Mesodermal cell (in vitro differentiated cells): Measurements from ENCODE around the gene HTR2A.
"Not testable (repeated sequence)": the region's sequence is repeated elsewhere in the genome, so short reads cannot be mapped to it uniquely, and the experiment has no call there.

Experiments
- H3K27ac ChIP-seq: 2 replicates; pipeline ENCODE4 v1.7.0; 2013; ENCODE audit warnings: mild to moderate bottlenecking, low read depth, low read length, moderate library complexity; ENCODE audit not compliant: severe bottlenecking
- H3K36me3 ChIP-seq: 2 replicates; pipeline ENCODE4 v1.7.1; 2013; ENCODE audit warnings: mild to moderate bottlenecking, low read length, moderate library complexity; ENCODE audit not compliant: control insufficient read depth, insufficient read depth
- H3K4me1 ChIP-seq: one replicate; pipeline ENCODE4 v1.7.1; 2013; ENCODE audit warnings: mild to moderate bottlenecking, low read length; ENCODE audit not compliant: insufficient read depth, control insufficient read depth, poor library complexity, severe bottlenecking
- H3K4me3 ChIP-seq: 2 replicates; pipeline ENCODE4 v1.7.0; 2013; ENCODE audit warnings: low read length, control low read depth, mild to moderate bottlenecking; ENCODE audit not compliant: insufficient read depth, poor library complexity, severe bottlenecking; ENCODE audit errors: extremely low read depth
- H3K9me3 ChIP-seq: 2 replicates; pipeline ENCODE4 v1.7.1; 2013; ENCODE audit warnings: mild to moderate bottlenecking, low read length, moderate library complexity; ENCODE audit not compliant: control insufficient read depth
- WGBS, 2 experiments: methylation state at CpG; one replicate each; pipeline ENCODE4 v1.1.5; 2013; ENCODE audit warnings: missing lambda C conversion rate in 2 of 2; ENCODE audit not compliant: insufficient coverage in 2 of 2; 5-methylcytosine and 5-hydroxymethylcytosine counted together

The HTR2A gene

DNA sequence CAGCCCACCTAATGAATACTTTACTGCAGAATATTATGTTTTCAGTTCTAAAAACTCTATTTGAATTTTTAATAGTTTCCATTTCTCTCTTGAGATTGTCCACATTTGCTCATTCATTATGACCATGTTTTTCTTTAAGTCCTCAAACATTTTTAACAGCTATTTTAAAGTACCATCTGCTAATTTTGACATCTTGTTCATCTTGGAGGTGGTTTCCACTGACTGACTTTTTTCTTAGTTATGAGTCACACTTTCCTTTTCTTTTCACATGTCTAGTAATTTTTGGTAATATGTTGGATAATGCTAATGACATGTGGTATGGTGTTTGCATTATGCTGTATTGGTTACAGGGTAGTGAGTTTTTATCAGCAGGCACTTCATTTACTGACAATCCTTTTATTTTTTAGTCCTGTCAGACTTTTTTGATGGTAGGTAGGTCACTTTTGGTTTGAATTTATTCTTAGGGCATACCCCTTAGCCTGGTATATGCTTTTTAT is 84.5 kb downstream of the HTR2A start:
- no peak overlapping the region for H3K27ac ChIP-seq
- H3K4me1 ChIP-seq: no peaks in the 10 kb centered on the region
- H3K4me3 ChIP-seq: no peak overlapping the region
- H3K9me3 ChIP-seq: peaks cover 5% of the 10 kb centered on the region
- H3K36me3 ChIP-seq: no peaks in the 10 kb centered on the region

DNA sequence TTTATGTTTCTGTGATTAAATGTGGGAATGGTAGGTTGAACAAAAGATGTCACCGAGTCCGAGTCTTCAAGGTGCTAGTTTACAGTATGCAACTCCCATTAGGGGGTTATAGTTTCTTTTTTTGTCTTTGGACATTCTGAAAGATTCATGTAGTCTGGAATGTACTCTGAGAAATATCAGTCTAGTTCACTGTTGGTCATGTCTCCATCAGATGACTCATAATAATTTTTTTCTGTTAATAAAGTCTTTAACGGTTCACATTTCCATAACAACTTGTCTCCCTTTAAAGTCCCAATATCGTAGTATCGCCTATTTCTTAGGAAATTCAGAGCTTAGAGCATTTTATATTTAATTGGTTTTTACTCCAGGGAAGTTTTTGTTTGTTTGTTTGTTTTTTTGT is 86.4 kb downstream of the HTR2A start:
- Histone ChIP-seq H3K36me3 (no peaks in the 10 kb centered on the region), H3K4me1 (no peaks in the 10 kb centered on the region), H3K27ac (no peak overlapping the region), H3K4me3 (no peak overlapping the region), H3K9me3 (peaks cover 5% of the 10 kb centered on the region)
- 100% methylated on average over 2 of the region's 5 CpGs; no CpG with 5 or more reads in 1 of the 2 experiments for WGBS, 2 experiments

GRCh38 chr13:46804921-46805320 is 91.9 kb downstream of the HTR2A start:
- not testable (repeated sequence) for H3K27ac ChIP-seq, H3K9me3 ChIP-seq, H3K4me3 ChIP-seq, H3K4me1 ChIP-seq, H3K36me3 ChIP-seq
- WGBS, 2 experiments: no CpG with 5 or more reads among the region's 1 CpG

DNA sequence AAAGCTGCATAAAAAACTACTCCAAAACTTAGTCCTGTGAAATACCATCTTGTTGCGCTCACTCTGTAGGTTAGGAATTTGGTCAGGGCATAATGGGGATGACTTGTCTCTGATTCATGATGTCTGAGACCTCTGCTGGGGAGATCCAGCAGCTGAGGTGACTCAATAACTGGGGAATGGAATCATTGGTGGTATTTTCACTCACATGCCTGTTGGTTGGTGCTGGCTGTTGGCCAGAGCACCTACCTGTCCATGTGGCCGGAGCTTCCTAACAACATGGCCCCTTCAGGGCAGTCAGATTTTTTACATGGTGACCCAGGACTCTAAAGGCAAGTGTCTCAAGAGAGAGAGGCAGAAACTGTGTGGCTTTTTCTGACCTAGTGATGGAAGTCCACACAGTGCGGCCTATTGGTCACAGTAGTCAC is 92.5 kb downstream of the HTR2A start:
- Histone ChIP-seq H3K9me3 (no peaks in the 10 kb centered on the region), H3K4me1 (peaks cover 8% of the 10 kb centered on the region), H3K27ac (no peak overlapping the region), H3K4me3 (no peak overlapping the region), H3K36me3 (no peaks in the 10 kb centered on the region)
- WGBS, 2 experiments: 100% methylated on average over 1 of the region's 3 CpGs; no CpG with 5 or more reads in 1 of the 2 experiments

DNA sequence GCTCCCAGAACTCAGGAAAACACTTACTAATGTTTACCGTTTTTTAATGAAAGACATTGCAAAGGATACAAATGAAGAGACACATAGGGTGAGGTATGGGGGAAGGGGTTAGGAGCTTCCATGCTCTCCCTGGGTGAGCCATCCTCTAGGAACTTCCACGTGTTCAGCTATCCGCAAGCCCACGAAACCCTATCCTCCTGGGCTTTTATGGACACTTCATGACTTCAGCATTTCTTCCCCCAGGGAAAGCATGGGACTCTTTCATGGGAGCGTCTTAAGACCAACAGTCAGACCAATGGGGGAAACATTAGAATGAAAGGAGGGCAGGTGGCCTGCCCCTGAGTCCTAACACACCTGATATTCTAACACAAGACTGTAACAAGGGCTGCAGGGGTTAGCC is 93.3 kb downstream of the HTR2A start:
- H3K27ac ChIP-seq: no peak overlapping the region
- WGBS, 2 experiments: 92 to 100% methylated on average over 4 of the region's 5 CpGs
- peaks cover 8% of the 10 kb centered on the region for H3K4me1 ChIP-seq
- no peaks in the 10 kb centered on the region for H3K36me3 ChIP-seq
- no peak overlapping the region for H3K4me3 ChIP-seq
- H3K9me3 ChIP-seq: no peaks in the 10 kb centered on the region

- no peaks in the 10 kb centered on the region for H3K36me3 ChIP-seq
- no peaks in the 10 kb centered on the region for H3K9me3 ChIP-seq
- H3K4me1 ChIP-seq: peaks cover 8% of the 10 kb centered on the region
- WGBS, 2 experiments: 100% methylated on average over 1 of the region's 1 CpG; no CpG with 5 or more reads in 1 of the 2 experiments
- H3K4me3 ChIP-seq: no peak overlapping the region
- no peak overlapping the region for H3K27ac ChIP-seq
Measured at GRCh38 chr13:46801858-46802257, 95.0 kb downstream of the HTR2A start.

GRCh38 chr13:46799139-46799538 is 97.7 kb downstream of the HTR2A start:
- Histone ChIP-seq H3K4me1 (peaks cover 10% of the 10 kb centered on the region), H3K27ac (no peak overlapping the region), H3K36me3 (peaks cover 6% of the 10 kb centered on the region), H3K9me3 (no peaks in the 10 kb centered on the region), H3K4me3 (no peak overlapping the region)
- 83 to 100% methylated on average over 2 of the region's 4 CpGs for WGBS, 2 experiments

- no peak overlapping the region for H3K27ac ChIP-seq
- 79 to 88% methylated on average over 9 of the region's 9 CpGs for WGBS, 2 experiments
- peaks cover 4% of the 10 kb centered on the region for H3K4me1 ChIP-seq
- H3K9me3 ChIP-seq: no peaks in the 10 kb centered on the region
- peaks cover 13% of the 10 kb centered on the region for H3K36me3 ChIP-seq
- peak overlapping the region; percentile 71 for H3K4me3 ChIP-seq
Measured at GRCh38 chr13:46797501-46798237, 99.2 kb downstream of the HTR2A start.

DNA sequence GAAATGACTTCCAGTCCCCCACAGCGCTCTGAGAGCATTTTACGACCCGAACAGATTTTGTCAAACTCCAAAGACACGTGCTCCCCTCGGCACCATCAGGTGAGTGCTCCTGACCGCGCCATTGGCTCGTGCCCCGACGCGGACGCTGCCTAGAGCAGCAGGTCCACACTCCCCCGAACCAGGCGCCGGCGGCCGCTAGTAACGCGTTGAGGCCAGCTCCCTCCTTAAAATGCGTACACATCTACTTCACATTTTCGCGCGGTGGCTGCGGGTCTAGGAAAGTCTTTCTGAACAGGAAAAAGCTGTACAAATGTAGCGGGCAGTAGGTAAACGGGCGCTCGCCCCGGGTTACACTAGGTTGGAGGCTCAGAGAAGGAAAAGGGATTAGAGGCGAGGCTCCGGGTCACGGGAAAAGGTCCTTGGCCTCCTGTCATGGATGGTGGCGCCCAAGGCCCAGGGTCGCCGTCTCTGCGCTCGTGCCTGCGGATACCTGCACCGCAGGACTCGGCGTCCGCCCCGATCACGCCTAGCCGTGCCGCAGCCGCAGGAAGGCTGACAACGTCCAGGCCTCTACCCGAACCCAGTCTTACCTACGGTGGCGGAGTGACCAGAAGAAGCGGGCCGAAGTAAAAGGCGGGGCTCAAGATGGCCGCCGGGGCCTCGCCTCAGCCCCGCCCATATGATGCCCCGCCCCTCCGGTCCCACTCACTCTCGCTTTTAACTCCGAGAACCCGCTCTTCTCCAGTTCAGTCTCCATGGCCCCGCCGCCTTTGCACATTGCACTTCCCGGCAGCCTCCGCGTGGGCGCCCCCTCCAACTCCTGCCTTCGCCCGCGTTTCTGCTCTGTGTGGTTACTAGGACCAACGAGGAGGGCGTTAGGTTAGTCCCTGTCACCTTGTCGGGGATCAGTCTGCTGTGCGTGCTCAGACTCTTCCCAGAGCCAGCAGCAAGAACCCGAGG is 100.1 kb downstream of the HTR2A start, which contains the start of gene ESD:
TSS of gene ESD (minus strand) at position 647 of the 960 bp plus-strand sequence. CDS start 5,748 bp downstream, outside the sequence.
- Histone ChIP-seq H3K4me3 (peak within 1 kb of the TSS; percentile 71), H3K4me1 (peaks cover 4% of the 10 kb centered on the region)

GRCh38 chr13:46796129-46796514 is 100.7 kb downstream of the HTR2A start:
- WGBS, 2 experiments: 78 to 84% methylated on average over 3 to 5 of the region's 5 CpGs
- Histone ChIP-seq H3K27ac (peak overlapping the region; percentile 78), H3K36me3 (peaks cover 13% of the 10 kb centered on the region), H3K9me3 (no peaks in the 10 kb centered on the region), H3K4me3 (peak overlapping the region; percentile 71), H3K4me1 (peaks cover 4% of the 10 kb centered on the region)

More for the DNA sequence above, 100.1 kb downstream of the HTR2A start, which contains the start of gene ESD:
- 3 to 6% methylated on average over 54 to 68 of the region's 77 CpGs for WGBS, 2 experiments
- Histone ChIP-seq H3K36me3 (peaks cover 13% of the 10 kb centered on the region), H3K9me3 (no peaks in the 10 kb centered on the region), H3K27ac (peak within 1 kb of the TSS; percentile 78)
